ENCODE results near the gene INPP1.

Gene INPP1

DNA sequence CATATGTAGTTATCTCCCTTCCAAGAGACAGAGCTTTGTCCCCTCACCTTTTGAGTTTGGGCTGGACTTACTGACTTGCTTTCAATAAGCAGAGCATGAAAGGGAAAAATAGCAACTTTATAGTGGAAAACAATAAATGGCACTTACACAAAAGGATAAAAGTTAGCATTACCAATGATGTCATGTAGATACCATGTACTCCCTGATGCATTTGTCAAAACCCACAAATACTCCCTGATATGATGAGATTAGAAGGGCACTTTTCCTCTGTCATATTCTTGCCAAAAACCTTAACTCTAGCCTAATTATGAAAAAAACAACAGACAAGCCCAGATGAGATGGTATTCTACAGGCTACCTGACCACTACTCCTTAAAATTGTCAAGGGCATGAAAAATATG is 39.7 kb upstream of the INPP1 start:
- peaks cover 41% of the 10 kb centered on the region; the same call in 1 of the 2 replicates for H3K36me3 ChIP-seq (ENCODE audit: insufficient read depth, low read length)
- ATAC-seq (ENCODE audit: insufficient read depth, low read depth): no peak

DNA sequence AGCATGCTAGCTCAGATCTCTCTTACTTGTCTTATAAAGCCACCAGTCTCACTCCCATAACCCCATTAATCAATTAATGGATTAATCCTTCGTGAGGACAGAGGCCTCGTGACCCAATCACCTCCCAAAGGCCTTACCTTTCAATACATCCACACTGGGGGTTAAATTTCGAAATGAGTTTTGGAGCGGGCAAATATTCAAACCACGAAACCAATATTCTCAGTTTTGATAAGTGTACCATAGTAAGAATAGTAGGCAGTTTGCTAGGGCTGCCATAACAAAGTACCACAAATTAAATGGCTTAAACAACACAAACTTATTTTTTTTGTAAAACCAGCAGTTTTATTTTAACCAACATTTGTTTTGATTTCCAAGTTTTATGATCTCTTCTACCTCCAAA is 39.0 kb upstream of the INPP1 start:
- Histone ChIP-seq H3K4me2 (ENCODE audit: insufficient read depth, low read length) (no peak overlapping the region), H2AFZ (ENCODE audit: low read depth, low read length) (no peak overlapping the region), H3K9me3 (ENCODE audit: insufficient read depth, low read length, severe bottlenecking) (no peaks in the 10 kb centered on the region), H3K4me3 (ENCODE audit: low read depth in 1 of 2, low read length in 2 of 2) (no peak overlapping the region), H3K36me3 (ENCODE audit: insufficient read depth, low read length) (peaks cover 43% of the 10 kb centered on the region; the same call in 1 of the 2 replicates), H3K27ac (ENCODE audit: low read length) (no peak overlapping the region), H3K4me1 (ENCODE audit: insufficient read depth, low read length) (no peaks in the 10 kb centered on the region), H3K27me3 (ENCODE audit: insufficient read depth, low read length, poor library complexity) (no peaks in the 10 kb centered on the region), H4K20me1 (ENCODE audit: insufficient read depth, low read length) (no peaks in the 10 kb centered on the region), H3K79me2 (ENCODE audit: insufficient read depth, low read length) (peaks cover 13% of the 10 kb centered on the region; the same call in 1 of the 2 replicates), H3K9ac (ENCODE audit: low read depth, low read length) (no peak overlapping the region)
- no peak for TF ChIP-seq EZH2 (IDR thresholded peaks at IDR 0.05; ENCODE audit: borderline replicate concordance, low read depth, low read length, severe bottlenecking)
- TF ChIP-seq, protein P1, sequence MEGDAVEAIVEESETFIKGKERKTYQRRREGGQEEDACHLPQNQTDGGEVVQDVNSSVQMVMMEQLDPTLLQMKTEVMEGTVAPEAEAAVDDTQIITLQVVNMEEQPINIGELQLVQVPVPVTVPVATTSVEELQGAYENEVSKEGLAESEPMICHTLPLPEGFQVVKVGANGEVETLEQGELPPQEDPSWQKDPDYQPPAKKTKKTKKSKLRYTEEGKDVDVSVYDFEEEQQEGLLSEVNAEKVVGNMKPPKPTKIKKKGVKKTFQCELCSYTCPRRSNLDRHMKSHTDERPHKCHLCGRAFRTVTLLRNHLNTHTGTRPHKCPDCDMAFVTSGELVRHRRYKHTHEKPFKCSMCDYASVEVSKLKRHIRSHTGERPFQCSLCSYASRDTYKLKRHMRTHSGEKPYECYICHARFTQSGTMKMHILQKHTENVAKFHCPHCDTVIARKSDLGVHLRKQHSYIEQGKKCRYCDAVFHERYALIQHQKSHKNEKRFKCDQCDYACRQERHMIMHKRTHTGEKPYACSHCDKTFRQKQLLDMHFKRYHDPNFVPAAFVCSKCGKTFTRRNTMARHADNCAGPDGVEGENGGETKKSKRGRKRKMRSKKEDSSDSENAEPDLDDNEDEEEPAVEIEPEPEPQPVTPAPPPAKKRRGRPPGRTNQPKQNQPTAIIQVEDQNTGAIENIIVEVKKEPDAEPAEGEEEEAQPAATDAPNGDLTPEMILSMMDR (IDR thresholded peaks at IDR 0.05; ENCODE audit: borderline replicate concordance, extremely low read depth, low read length, poor library complexity, severe bottlenecking): no peak
- no peak for DNase-seq
- ATAC-seq (ENCODE audit: insufficient read depth, low read depth): no peak

More for the DNA sequence above, 39.7 kb upstream of the INPP1 start:
- Histone ChIP-seq H3K9me3 (ENCODE audit: insufficient read depth, low read length, severe bottlenecking) (no peaks in the 10 kb centered on the region), H3K27me3 (ENCODE audit: insufficient read depth, low read length, poor library complexity) (no peaks in the 10 kb centered on the region), H3K4me3 (ENCODE audit: low read depth in 1 of 2, low read length in 2 of 2) (no peak overlapping the region), H2AFZ (ENCODE audit: low read depth, low read length) (no peak overlapping the region), H3K4me1 (ENCODE audit: insufficient read depth, low read length) (no peaks in the 10 kb centered on the region), H3K9ac (ENCODE audit: low read depth, low read length) (no peak overlapping the region), H3K79me2 (ENCODE audit: insufficient read depth, low read length) (peaks cover 13% of the 10 kb centered on the region; the same call in 1 of the 2 replicates), H3K27ac (ENCODE audit: low read length) (no peak overlapping the region), H4K20me1 (ENCODE audit: insufficient read depth, low read length) (no peaks in the 10 kb centered on the region), H3K4me2 (ENCODE audit: insufficient read depth, low read length) (no peak overlapping the region)
- no peak for TF ChIP-seq EZH2 (IDR thresholded peaks at IDR 0.05; ENCODE audit: borderline replicate concordance, low read depth, low read length, severe bottlenecking)
- TF ChIP-seq, protein P1 (IDR thresholded peaks at IDR 0.05; ENCODE audit: borderline replicate concordance, extremely low read depth, low read length, poor library complexity, severe bottlenecking): no peak
- no peak for DNase-seq

DNA sequence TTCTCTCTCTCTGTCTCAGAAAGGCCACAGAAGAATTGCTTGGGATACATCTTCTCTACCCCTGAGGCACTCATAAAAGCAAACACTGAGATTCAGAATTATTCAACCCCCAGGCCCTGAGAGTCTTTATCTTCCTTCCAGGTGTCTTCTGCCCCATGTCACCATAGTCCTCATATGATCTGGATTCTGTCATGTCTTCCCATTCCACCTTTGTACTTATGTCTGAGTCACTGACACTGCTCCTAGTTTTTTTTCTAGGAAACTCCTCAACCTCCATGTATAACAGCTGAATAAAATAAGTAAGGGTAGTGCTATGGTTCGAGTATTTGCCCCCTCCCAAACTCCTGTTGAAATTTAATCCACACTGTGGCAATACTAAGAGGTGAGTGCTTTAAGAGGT is 35.4 kb upstream of the INPP1 start:
- ATAC-seq (ENCODE audit: insufficient read depth, low read depth) (no peak), DNase-seq (no peak)
- no peak overlapping the region for H2AFZ ChIP-seq (ENCODE audit: low read depth, low read length)
- no peak overlapping the region for H3K4me3 ChIP-seq (ENCODE audit: low read depth in 1 of 2, low read length in 2 of 2)
- H3K27ac ChIP-seq (ENCODE audit: low read length): no peak overlapping the region
- no peaks in the 10 kb centered on the region for H3K27me3 ChIP-seq (ENCODE audit: insufficient read depth, low read length, poor library complexity)
- H3K36me3 ChIP-seq (ENCODE audit: insufficient read depth, low read length): peaks cover 24% of the 10 kb centered on the region; the same call in 1 of the 2 replicates
- H3K79me2 ChIP-seq (ENCODE audit: insufficient read depth, low read length): peaks cover 15% of the 10 kb centered on the region; the same call in 1 of the 2 replicates
- no peaks in the 10 kb centered on the region for H3K4me1 ChIP-seq (ENCODE audit: insufficient read depth, low read length)
- H4K20me1 ChIP-seq (ENCODE audit: insufficient read depth, low read length): no peaks in the 10 kb centered on the region
- H3K9me3 ChIP-seq (ENCODE audit: insufficient read depth, low read length, severe bottlenecking): no peaks in the 10 kb centered on the region
- H3K9ac ChIP-seq (ENCODE audit: low read depth, low read length): no peak overlapping the region
- TF ChIP-seq, protein P1 (IDR thresholded peaks at IDR 0.05; ENCODE audit: borderline replicate concordance, extremely low read depth, low read length, poor library complexity, severe bottlenecking): no peak
- no peak for TF ChIP-seq EZH2 (IDR thresholded peaks at IDR 0.05; ENCODE audit: borderline replicate concordance, low read depth, low read length, severe bottlenecking)
- no peak overlapping the region for H3K4me2 ChIP-seq (ENCODE audit: insufficient read depth, low read length)

All from DND-41 (cell line).